ENCODE measurements around the gene MINDY1. TPM values are rescaled to one million over a fixed set of nuclear protein-coding genes. Genes with fewer than 3 reads are reported as not detected.

The MINDY1 gene
- total and polyA plus RNA-seq, 9 of the 15 experiments (the other 6 are each of a cell fraction or from before 2014, with no cell fraction given): 0.49 to 11.0 (median 6.0) TPM

- TF ChIP-seq ZNF592 (IDR thresholded peaks at IDR 0.05): peak; percentile 22; the same call in 1 of the 2 replicates
- no peak for TF ChIP-seq KDM5B (IDR thresholded peaks at IDR 0.05; ENCODE audit: insufficient replicate concordance, low read depth, low read length)
- TF ChIP-seq ZNF584 (CRISPR knock-in tag; IDR thresholded peaks at IDR 0.05; ENCODE audit: low read depth): no peak
- no peak for TF ChIP-seq THRAP3 (IDR thresholded peaks at IDR 0.05; ENCODE audit: borderline replicate concordance)
- TF ChIP-seq CREB3 (tag; conservative IDR thresholded peaks at IDR 0.05; ENCODE audit: low read depth): no peak
- 0 out of 4 replicates have a peak, but pooled peaks have one; percentile 11 to 18 for TF ChIP-seq TEAD1 (CRISPR knock-in tag; IDR thresholded peaks at IDR 0.05)
- TF ChIP-seq NEUROD1 (IDR thresholded peaks at IDR 0.05; ENCODE audit: borderline replicate concordance, low read depth, low read length, partially characterized antibody): no peak
- no peak for TF ChIP-seq C11orf30 (IDR thresholded peaks at IDR 0.05; ENCODE audit: low read depth)
- no peak for TF ChIP-seq CBFA2T3 (IDR thresholded peaks at IDR 0.05)
- TF ChIP-seq ZBTB8A (IDR thresholded peaks at IDR 0.05; ENCODE audit: partially characterized antibody): no peak
- TF ChIP-seq ZNF518B (CRISPR knock-in tag; IDR thresholded peaks at IDR 0.05): no peak
- TF ChIP-seq E2F8 (IDR thresholded peaks at IDR 0.05; ENCODE audit: low read depth, partially characterized antibody): no peak
- no peak for TF ChIP-seq HBP1 (CRISPR knock-in tag; IDR thresholded peaks at IDR 0.05)
- TF ChIP-seq ZNF780A (CRISPR knock-in tag; IDR thresholded peaks at IDR 0.05): no peak
Observed at GRCh38 chr1:151007853-151008243, 1.1 kb upstream of the MINDY1 start (continued).

Data from K562 (cell line).